NT2/D1 (cell line): Measurements from ENCODE around the gene AGMO.

Experiments
- DNase-seq: peaks from one replicate; pipeline ENCODE4 v3.0.0-alpha.2; 2011; ENCODE audit warnings: low read depth, low spot score
- H3K27me3 ChIP-seq: 2 replicates; pipeline ENCODE4 v1.6.0; 2011; ENCODE audit warnings: mild to moderate bottlenecking; ENCODE audit not compliant: insufficient read length, insufficient read depth
- H3K36me3 ChIP-seq: 2 replicates; pipeline ENCODE4 v1.6.1; 2011; ENCODE audit warnings: mild to moderate bottlenecking, low read length, mixed read lengths; ENCODE audit not compliant: insufficient read depth, insufficient read length
- H3K4me1 ChIP-seq: 2 replicates; pipeline ENCODE4 v1.5.1; 2011; ENCODE audit not compliant: insufficient read depth, insufficient read length
- H3K4me3 ChIP-seq: 2 replicates; pipeline ENCODE4 v1.5.1; 2011; ENCODE audit warnings: low read depth; ENCODE audit not compliant: insufficient read length
- H3K9ac ChIP-seq: 2 replicates; pipeline ENCODE4 v1.6.0; 2011; ENCODE audit warnings: low read depth; ENCODE audit not compliant: insufficient read length
- H3K9me3 ChIP-seq: 2 replicates; pipeline ENCODE4 v1.5.1; 2011; ENCODE audit warnings: mild to moderate bottlenecking, low read length; ENCODE audit not compliant: insufficient read depth
- SUZ12 ChIP-seq: IDR thresholded peaks from 2 replicates; pipeline ENCODE4 v1.6.1; 2011; ENCODE audit not compliant: insufficient read length, insufficient read depth; ENCODE audit errors: extremely low read depth
- YY1 ChIP-seq: IDR thresholded peaks from 2 replicates; pipeline ENCODE4 v1.6.1; 2011; ENCODE audit not compliant: insufficient read length, insufficient read depth
- ZNF274 ChIP-seq: IDR thresholded peaks from 2 replicates; pipeline ENCODE4 v1.6.1; 2011; ENCODE audit warnings: mild to moderate bottlenecking, low read depth, low read length

Gene AGMO

DNA sequence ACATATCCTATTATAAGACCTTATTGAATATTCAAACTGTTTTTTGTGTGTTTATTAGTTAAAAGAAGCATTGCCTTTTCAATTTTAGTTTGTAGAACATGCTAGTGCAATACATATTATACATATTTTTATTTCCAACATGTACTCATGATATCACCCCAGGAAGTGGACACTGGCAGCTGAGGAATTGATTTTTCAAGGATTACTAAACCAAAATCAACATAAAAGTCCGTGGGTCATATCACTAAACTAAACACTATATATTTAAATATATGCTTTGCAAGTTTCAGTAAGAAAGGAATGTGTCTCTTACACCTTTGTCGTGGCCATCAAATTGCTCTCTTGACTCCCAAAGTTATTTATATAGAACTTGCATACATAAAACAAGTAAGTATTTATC, 185.2 kb downstream of the AGMO start:
- Histone ChIP-seq H3K9me3 (no peaks in the 10 kb centered on the region), H3K27me3 (no peaks in the 10 kb centered on the region), H3K4me3 (no peak overlapping the region), H3K9ac (no peak overlapping the region), H3K4me1 (no peaks in the 10 kb centered on the region), H3K36me3 (no peaks in the 10 kb centered on the region)
- no peak for TF ChIP-seq ZNF274
- DNase-seq = no peak

DNA sequence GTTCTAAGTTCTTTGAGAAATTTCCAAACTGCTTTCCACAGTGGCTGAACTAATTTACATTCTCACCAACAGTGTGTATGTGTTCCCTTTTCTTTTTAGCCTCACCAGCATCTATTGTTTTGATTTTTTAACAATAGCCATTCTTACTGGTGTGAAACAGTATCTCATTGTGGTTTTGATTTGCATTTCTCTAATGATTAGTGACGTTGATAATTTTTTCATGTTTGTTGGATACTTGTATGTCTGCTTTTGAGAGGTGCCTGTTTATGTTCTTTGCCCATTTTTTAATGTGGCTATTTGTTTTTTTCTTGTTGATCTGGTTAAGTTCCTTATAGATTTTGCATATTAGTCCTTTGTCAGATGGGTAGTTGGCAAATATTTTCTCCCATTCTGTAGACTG, 191.4 kb downstream of the AGMO start:
- H3K9ac ChIP-seq = no peak overlapping the region
- H3K9me3 ChIP-seq = no peaks in the 10 kb centered on the region
- no peaks in the 10 kb centered on the region for H3K36me3 ChIP-seq
- DNase-seq = no peak
- no peaks in the 10 kb centered on the region for H3K27me3 ChIP-seq
- TF ChIP-seq SUZ12 (no peak), ZNF274 (no peak), YY1 (no peak)
- H3K4me1 ChIP-seq = no peaks in the 10 kb centered on the region
- no peak overlapping the region for H3K4me3 ChIP-seq

DNA sequence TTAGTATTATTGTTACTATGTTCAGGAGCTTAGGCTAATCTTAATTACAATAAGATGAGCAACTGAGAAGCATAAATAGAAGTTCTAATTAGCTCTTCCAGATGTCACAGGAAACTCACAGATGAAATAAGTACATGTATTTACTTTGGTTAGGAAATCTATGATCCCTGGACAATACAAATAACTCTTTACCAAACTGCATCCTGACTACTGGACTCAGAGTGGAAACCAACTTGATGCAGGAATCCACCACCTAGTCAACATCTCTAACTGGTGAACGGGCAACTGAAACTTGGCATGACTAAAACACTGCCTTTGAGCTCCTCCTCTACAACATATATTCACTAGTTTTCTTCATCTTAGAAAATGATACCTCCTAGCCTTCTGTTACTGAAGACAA, 193.2 kb downstream of the AGMO start:
- no peaks in the 10 kb centered on the region for H3K27me3 ChIP-seq
- no peaks in the 10 kb centered on the region for H3K4me1 ChIP-seq
- no peak for DNase-seq
- no peak for TF ChIP-seq SUZ12
- no peak for TF ChIP-seq YY1
- no peak for TF ChIP-seq ZNF274
- no peak overlapping the region for H3K4me3 ChIP-seq
- H3K36me3 ChIP-seq = no peaks in the 10 kb centered on the region
- no peak overlapping the region for H3K9ac ChIP-seq
- H3K9me3 ChIP-seq = no peaks in the 10 kb centered on the region

DNA sequence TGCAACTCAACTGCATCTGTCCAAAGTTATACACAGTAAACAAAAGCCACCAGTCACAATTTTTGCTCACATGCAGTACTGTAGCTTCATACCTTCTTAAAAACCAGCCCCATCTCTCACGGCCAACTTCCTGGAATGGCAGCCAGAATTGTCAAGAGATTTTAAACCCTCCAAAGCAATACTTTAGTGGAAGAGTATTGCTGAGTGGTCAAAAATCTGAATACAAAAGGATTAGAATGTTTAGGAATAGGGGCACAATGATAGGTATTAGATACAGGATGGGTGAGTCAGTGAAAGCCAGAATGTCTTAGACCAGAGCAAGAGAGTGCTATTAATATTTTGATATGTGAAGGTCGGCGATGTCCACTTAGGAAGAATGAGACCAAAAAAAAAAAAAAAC, 193.9 kb downstream of the AGMO start:
- no peak for DNase-seq
- Histone ChIP-seq H3K4me3 (no peak overlapping the region), H3K9ac (no peak overlapping the region), H3K4me1 (no peaks in the 10 kb centered on the region), H3K9me3 (no peaks in the 10 kb centered on the region), H3K36me3 (no peaks in the 10 kb centered on the region), H3K27me3 (no peaks in the 10 kb centered on the region)
- TF ChIP-seq SUZ12 (no peak), YY1 (no peak), ZNF274 (no peak)

DNA sequence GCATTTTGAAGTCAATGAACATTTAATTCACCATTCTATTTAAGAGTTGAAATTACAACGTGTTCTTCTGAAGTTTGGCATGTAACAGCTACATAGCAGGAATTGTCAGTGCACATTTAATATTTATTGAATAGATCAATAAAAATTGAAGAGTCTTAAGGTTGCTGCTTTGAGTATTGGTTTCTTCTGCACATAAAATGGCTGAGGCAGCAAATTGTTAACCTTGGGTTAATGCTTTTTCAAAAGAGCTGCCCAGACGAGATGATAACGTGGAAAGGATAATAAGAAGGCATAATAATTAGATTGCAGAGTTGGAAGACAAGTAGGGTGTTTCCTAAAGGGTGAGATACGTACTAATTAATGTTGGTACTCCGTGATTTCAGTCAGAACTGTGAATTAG, 203.7 kb downstream of the AGMO start:
- TF ChIP-seq SUZ12 = no peak
- no peak for TF ChIP-seq ZNF274
- TF ChIP-seq YY1 = no peak
- H3K36me3 ChIP-seq = no peaks in the 10 kb centered on the region
- no peak overlapping the region for H3K9ac ChIP-seq
- no peaks in the 10 kb centered on the region for H3K4me1 ChIP-seq
- DNase-seq = no peak
- no peaks in the 10 kb centered on the region for H3K9me3 ChIP-seq
- no peak overlapping the region for H3K4me3 ChIP-seq
- no peaks in the 10 kb centered on the region for H3K27me3 ChIP-seq

DNA sequence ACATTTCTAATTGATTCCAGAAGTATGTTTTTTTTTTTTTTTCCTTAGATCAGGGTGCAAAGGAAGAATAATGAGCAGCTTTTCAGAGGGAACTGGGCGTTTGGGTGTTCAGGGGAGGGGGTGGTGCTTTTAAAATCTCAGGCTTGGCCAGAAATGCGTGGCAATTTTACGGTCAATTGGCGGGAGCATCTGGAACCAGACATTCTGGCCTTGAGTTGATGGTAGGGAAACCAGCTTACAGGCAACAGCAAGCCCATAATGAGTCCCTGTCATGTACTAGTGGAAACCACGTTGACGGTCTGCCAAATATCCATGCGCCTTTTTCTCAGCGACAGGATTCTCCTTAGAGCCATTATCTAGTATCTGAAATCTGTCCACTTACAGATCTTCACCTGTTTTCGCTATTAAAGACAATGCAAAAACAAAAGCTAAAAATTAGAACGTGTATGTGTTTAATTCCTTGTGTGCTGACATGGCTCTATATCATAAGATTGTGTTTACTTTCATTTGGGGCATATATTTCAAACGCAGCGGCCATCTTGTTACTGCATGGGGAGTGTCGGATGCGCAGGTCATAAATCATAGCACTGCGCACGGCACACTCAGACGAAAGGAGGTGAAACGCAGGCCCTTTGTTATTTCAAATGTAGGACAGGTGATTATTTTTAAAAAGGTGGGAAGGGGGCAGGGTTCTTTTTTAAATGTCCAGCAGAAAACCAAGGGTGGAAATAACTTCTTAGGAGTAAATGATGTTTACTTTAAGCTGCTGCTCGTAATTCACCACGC, 209.2 kb downstream of the AGMO start:
- no peak for DNase-seq
- TF ChIP-seq YY1 (no peak), SUZ12 (no peak), ZNF274 (no peak)
- Histone ChIP-seq H3K9me3 (no peaks in the 10 kb centered on the region), H3K4me1 (no peaks in the 10 kb centered on the region), H3K36me3 (no peaks in the 10 kb centered on the region), H3K4me3 (no peak overlapping the region), H3K9ac (no peak overlapping the region), H3K27me3 (no peaks in the 10 kb centered on the region)

DNA sequence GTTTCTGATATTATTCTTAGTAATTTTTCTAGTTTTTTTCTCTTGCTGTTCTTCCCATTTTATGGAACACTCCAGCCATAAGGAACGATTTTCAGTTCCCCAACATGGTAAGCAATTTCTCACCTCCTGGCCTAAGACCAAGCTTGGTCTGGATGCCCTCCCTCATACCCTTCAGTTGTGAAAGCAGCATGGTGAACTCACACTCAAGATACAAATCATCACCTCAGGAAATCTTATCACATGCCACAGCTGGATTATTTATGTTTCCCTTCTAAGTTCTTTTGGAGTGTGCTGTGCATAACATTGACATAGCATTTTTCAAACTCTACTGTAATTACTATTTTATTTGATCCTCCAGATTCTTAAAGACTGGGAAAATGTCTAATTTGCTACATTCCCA, 216.6 kb downstream of the AGMO start:
- DNase-seq = no peak
- Histone ChIP-seq H3K27me3 (no peaks in the 10 kb centered on the region), H3K9ac (no peak overlapping the region), H3K9me3 (peaks cover 3% of the 10 kb centered on the region; the same call in 1 of the 2 replicates), H3K36me3 (no peaks in the 10 kb centered on the region), H3K4me1 (no peaks in the 10 kb centered on the region), H3K4me3 (no peak overlapping the region)
- no peak for TF ChIP-seq ZNF274
- no peak for TF ChIP-seq YY1
- no peak for TF ChIP-seq SUZ12

DNA sequence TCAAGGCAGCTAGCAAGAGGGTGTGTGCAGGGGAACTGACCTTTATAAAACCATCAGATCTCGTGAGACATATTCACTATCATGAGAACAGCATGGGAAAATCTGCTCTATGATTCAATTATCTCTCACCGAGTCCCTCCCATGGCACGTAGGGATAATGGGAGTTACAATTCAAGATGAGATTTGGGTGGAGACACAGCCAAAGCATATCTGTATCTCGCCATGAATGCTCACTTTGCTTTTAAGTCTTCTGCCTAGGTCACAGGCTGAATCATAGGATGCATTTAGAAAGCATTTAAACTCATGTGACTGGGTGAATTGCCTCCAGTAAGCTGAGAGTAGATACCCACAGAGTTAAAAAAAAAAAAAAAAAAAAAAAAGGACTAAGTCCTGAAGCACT, 220.0 kb downstream of the AGMO start:
- no peaks in the 10 kb centered on the region for H3K4me1 ChIP-seq
- TF ChIP-seq ZNF274 (no peak), YY1 (no peak), SUZ12 (no peak)
- H3K36me3 ChIP-seq = no peaks in the 10 kb centered on the region
- no peak overlapping the region for H3K9ac ChIP-seq
- no peaks in the 10 kb centered on the region for H3K27me3 ChIP-seq
- no peak for DNase-seq
- no peak overlapping the region for H3K4me3 ChIP-seq
- H3K9me3 ChIP-seq = peaks cover 17% of the 10 kb centered on the region
